ENCODE data around the gene PDC.
"Not testable (repeated sequence)": the region's sequence is repeated elsewhere in the genome, so short reads cannot be mapped to it uniquely, and the experiment has no call there.

DNA sequence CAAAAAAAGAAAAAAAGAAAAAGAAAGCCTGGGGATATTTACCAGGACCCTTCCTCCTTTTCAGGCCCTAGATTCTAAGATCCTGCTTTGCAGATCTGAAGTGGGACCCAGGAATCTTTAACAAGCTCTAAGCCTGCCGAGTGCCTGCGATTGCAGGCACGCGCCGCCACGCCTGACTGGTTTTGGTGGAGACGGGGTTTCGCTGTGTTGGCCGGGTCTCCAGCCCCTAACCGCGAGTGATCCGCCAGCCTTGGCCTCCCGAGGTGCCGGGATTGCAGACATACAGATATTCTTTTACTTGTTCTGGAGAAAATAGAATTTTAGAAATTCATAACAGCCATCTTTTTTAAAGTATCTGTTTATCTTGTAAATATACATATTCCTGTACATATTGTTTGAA is 1.8 kb downstream of the PDC start:
- TF ChIP-seq POLR2A (IDR thresholded peaks at IDR 0.05; ENCODE audit: low read depth): not testable (repeated sequence)
- TF ChIP-seq, protein P1, sequence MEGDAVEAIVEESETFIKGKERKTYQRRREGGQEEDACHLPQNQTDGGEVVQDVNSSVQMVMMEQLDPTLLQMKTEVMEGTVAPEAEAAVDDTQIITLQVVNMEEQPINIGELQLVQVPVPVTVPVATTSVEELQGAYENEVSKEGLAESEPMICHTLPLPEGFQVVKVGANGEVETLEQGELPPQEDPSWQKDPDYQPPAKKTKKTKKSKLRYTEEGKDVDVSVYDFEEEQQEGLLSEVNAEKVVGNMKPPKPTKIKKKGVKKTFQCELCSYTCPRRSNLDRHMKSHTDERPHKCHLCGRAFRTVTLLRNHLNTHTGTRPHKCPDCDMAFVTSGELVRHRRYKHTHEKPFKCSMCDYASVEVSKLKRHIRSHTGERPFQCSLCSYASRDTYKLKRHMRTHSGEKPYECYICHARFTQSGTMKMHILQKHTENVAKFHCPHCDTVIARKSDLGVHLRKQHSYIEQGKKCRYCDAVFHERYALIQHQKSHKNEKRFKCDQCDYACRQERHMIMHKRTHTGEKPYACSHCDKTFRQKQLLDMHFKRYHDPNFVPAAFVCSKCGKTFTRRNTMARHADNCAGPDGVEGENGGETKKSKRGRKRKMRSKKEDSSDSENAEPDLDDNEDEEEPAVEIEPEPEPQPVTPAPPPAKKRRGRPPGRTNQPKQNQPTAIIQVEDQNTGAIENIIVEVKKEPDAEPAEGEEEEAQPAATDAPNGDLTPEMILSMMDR (IDR thresholded peaks at IDR 0.05): not testable (repeated sequence)

All from esophagus muscularis mucosa (tissue), 3 donors.